Measurements from ENCODE around the gene CDRT15L2.
"Not testable (repeated sequence)": the region's sequence is repeated elsewhere in the genome, so short reads cannot be mapped to it uniquely, and the experiment has no call there.

The CDRT15L2 gene

DNA sequence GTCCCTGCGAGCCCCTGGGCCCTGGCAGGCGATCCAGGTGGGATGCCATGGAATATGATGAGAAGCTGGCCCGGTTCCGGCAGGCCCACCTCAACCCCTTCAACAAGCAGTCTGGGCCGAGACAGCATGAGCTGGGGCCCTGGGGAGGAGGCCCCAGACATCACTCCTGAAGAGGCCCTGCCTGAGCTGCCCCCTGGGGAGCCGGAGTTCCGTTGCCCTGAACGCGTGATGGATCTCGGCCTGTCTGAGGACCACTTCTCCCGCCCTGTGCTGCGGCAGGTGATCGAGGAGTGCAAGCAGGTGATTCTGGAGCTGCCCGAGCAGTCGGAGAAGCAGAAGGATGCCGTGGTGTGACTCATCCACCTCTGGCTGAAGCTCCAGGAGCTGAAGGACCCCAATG lies 33.1 kb downstream of the CDRT15L2 start:
- Mint-ChIP-seq H3K9me3 (no peaks in the 10 kb centered on the region), H3K27ac (no peak overlapping the region), H3K27me3 (ENCODE audit: low read depth) (no peaks in the 10 kb centered on the region), H3K4me3 (no peak overlapping the region), H3K4me1 (ENCODE audit: low read depth) (no peaks in the 10 kb centered on the region), H3K36me3 (ENCODE audit: low read depth) (no peaks in the 10 kb centered on the region)

DNA sequence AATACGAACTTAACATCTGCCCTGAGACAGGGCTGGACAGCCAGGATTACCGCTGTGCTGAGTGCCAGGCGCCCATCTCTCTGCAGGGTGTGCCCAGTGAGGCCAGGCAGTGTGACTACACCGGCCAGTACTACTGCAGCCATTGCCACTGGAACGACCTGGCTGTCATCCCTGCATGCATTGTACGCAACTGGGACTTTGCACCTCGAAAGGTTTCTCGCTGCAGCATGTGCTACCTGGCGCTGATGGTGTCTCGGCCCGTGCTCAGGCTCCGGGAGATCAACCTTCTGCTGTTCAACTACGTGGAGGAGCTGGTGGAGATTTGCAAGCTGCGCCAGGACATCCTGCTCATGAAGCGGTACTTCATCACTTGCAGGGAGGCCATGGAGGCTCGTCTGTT lies 33.7 kb downstream of the CDRT15L2 start:
- H3K4me3 Mint-ChIP-seq = no peak overlapping the region
- no peaks in the 10 kb centered on the region for H3K27me3 Mint-ChIP-seq (ENCODE audit: low read depth)
- H3K27ac Mint-ChIP-seq = no peak overlapping the region
- H3K36me3 Mint-ChIP-seq (ENCODE audit: low read depth) = no peaks in the 10 kb centered on the region
- no peaks in the 10 kb centered on the region for H3K4me1 Mint-ChIP-seq (ENCODE audit: low read depth)
- H3K9me3 Mint-ChIP-seq = no peaks in the 10 kb centered on the region

DNA sequence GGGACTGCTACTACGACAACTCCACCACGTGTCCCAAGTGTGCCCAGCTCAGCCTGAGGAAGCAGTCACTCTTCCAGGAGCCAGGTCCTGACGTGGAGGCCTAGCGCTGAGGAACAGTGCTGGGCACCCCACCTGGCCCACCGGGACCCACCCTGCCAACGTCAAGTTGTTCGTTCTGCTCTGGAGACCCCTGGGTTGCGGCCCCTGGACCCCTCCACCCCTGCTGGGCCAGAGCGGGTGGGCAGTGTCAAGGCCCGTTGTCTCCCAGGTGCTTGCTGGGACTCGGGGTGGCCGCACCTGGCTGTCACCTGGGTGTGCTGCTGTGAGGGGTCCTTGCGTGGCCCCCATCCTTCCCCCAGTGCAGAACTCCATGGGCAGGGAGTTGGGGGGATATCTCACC lies 34.4 kb downstream of the CDRT15L2 start:
- Mint-ChIP-seq H3K27me3 (ENCODE audit: low read depth) (no peaks in the 10 kb centered on the region), H3K4me1 (ENCODE audit: low read depth) (no peaks in the 10 kb centered on the region), H3K9me3 (no peaks in the 10 kb centered on the region), H3K27ac (no peak overlapping the region), H3K36me3 (ENCODE audit: low read depth) (no peaks in the 10 kb centered on the region), H3K4me3 (no peak overlapping the region)

DNA sequence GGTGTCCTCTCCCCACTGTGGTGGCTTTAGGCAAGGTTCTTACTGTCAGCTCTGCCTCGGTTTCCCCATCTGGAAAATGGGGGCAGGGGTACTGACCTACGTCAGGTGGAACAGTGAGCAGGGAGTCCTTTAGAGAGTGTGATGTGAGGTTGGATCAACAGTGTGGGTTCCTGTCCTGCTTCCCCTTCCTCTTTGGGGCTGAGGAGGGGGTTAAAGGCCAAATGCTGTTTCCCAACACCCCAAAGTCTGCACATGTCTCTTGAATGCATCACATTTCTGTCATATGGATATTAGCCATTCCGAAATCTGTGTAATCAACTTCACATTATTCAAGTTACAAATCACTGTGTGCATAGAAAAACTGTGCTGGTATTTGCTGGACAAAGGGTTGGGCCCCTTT lies 35.9 kb downstream of the CDRT15L2 start:
- not testable (repeated sequence) for H3K4me3 Mint-ChIP-seq; H3K36me3 Mint-ChIP-seq (ENCODE audit: low read depth); H3K27me3 Mint-ChIP-seq (ENCODE audit: low read depth); H3K27ac Mint-ChIP-seq; H3K9me3 Mint-ChIP-seq; H3K4me1 Mint-ChIP-seq (ENCODE audit: low read depth)
